H9 (cell line): ENCODE data around the gene GDAP1L1. TPM values are rescaled to one million over a fixed set of nuclear protein-coding genes. Genes with fewer than 3 reads are reported as not detected.

Source experiments
- DNase-seq: peaks from one replicate; pipeline ENCODE4 v3.0.0-alpha.2; 2017
- H2AFZ ChIP-seq: one replicate; pipeline ENCODE4 v1.6.1; 2013; ENCODE audit warnings: mild to moderate bottlenecking, low read length, control low read depth, moderate library complexity
- H2AK5ac ChIP-seq: 2 replicates; pipeline ENCODE4 v1.6.1; 2013; ENCODE audit warnings: low read length, control low read depth, mixed read lengths; ENCODE audit not compliant: insufficient read length
- H2BK120ac ChIP-seq: one replicate; pipeline ENCODE4 v1.6.1; 2013; ENCODE audit warnings: low read depth, mild to moderate bottlenecking, low read length, control low read depth, inconsistent platforms; ENCODE audit not compliant: poor library complexity, severe bottlenecking
- H2BK12ac ChIP-seq: 2 replicates; pipeline ENCODE4 v1.6.1; 2013; ENCODE audit warnings: low read length, control low read depth, mixed read lengths, low read depth; ENCODE audit not compliant: insufficient read length
- H2BK15ac ChIP-seq: 2 replicates; pipeline ENCODE4 v1.6.1; 2013; ENCODE audit warnings: low read depth, low read length, control low read depth
- H2BK20ac ChIP-seq: one replicate; pipeline ENCODE4 v1.6.1; 2013; ENCODE audit warnings: low read depth, mild to moderate bottlenecking, low read length, control low read depth, inconsistent platforms; ENCODE audit not compliant: poor library complexity, severe bottlenecking
- H2BK5ac ChIP-seq: 2 replicates; pipeline ENCODE4 v1.6.1; 2013; ENCODE audit warnings: low read length, control low read depth, mixed read lengths; ENCODE audit not compliant: insufficient read length
- H3K14ac ChIP-seq: 2 replicates; pipeline ENCODE4 v1.6.1; 2013; ENCODE audit warnings: low read length, control low read depth; ENCODE audit not compliant: insufficient read depth
- H3K18ac ChIP-seq: 2 replicates; pipeline ENCODE4 v1.6.1; 2013; ENCODE audit warnings: low read depth, mild to moderate bottlenecking, mixed read lengths, low read length, control low read depth; ENCODE audit not compliant: insufficient read length
- H3K23ac ChIP-seq: 2 replicates; pipeline ENCODE4 v1.6.1; 2013; ENCODE audit warnings: low read length, control low read depth, mixed read lengths, low read depth; ENCODE audit not compliant: insufficient read length
- H3K23me2 ChIP-seq: 2 replicates; pipeline ENCODE4 v1.6.1; 2013; ENCODE audit warnings: low read depth, mild to moderate bottlenecking, mixed read lengths, low read length, control low read depth; ENCODE audit not compliant: insufficient read length, poor library complexity, severe bottlenecking
- H3K27ac ChIP-seq: 2 replicates; pipeline ENCODE4 v1.5.1; 2013; ENCODE audit warnings: low read length, control low read depth, mixed read lengths, low read depth; ENCODE audit not compliant: insufficient read length
- H3K27me3 ChIP-seq: 2 replicates; pipeline ENCODE4 v1.6.1; 2013; ENCODE audit warnings: low read length, control low read depth, inconsistent platforms; ENCODE audit not compliant: insufficient read depth
- H3K4ac ChIP-seq: 2 replicates; pipeline ENCODE4 v1.6.1; 2013; ENCODE audit warnings: low read depth, mild to moderate bottlenecking, control low read depth, inconsistent platforms, low read length, moderate library complexity
- H3K4me1 ChIP-seq: 2 replicates; pipeline ENCODE4 v1.6.1; 2013; ENCODE audit warnings: low read length, control low read depth, inconsistent platforms; ENCODE audit not compliant: insufficient read depth
- H3K4me2 ChIP-seq: 2 replicates; pipeline ENCODE4 v1.6.1; 2013; ENCODE audit warnings: low read length, control low read depth, mixed read lengths; ENCODE audit not compliant: insufficient read length, insufficient read depth
- H3K56ac ChIP-seq: 2 replicates; pipeline ENCODE4 v1.6.1; 2013; ENCODE audit warnings: low read depth, mild to moderate bottlenecking, mixed read lengths, low read length, control low read depth; ENCODE audit not compliant: insufficient read length
- H3K79me1 ChIP-seq: 2 replicates; pipeline ENCODE4 v1.6.1; 2013; ENCODE audit warnings: low read depth, mild to moderate bottlenecking, moderate library complexity, low read length, control low read depth, inconsistent platforms; ENCODE audit not compliant: insufficient read depth, poor library complexity, severe bottlenecking
- H3K79me2 ChIP-seq: 2 replicates; pipeline ENCODE4 v1.6.1; 2013; ENCODE audit warnings: low read length, control low read depth, inconsistent platforms; ENCODE audit not compliant: insufficient read depth
- H3K9ac ChIP-seq: 2 replicates; pipeline ENCODE4 v1.6.1; 2013; ENCODE audit warnings: low read length, control low read depth, mixed read lengths; ENCODE audit not compliant: insufficient read length; ENCODE audit errors: extremely low read depth
- H3K9me3 ChIP-seq: one replicate; pipeline ENCODE4 v1.6.1; 2013; ENCODE audit warnings: low read depth, low read length, inconsistent platforms; ENCODE audit not compliant: control insufficient read depth
- H3T11ph ChIP-seq: one replicate; pipeline ENCODE4 v1.6.1; 2013; ENCODE audit warnings: mild to moderate bottlenecking, low read length, control low read depth, inconsistent platforms
- H4K20me1 ChIP-seq: one replicate; pipeline ENCODE4 v1.6.1; 2013; ENCODE audit not compliant: control insufficient read depth, insufficient read length, insufficient read depth
- H4K5ac ChIP-seq: 2 replicates; pipeline ENCODE4 v1.6.1; 2013; ENCODE audit warnings: low read depth, mild to moderate bottlenecking, mixed read lengths, low read length, control low read depth; ENCODE audit not compliant: insufficient read length
- H4K8ac ChIP-seq: replicated peaks from 2 replicates; pipeline ENCODE4 v1.6.1; 2013; ENCODE audit warnings: low read length, control low read depth, mixed read lengths, low read depth; ENCODE audit not compliant: insufficient read length
- H4K91ac ChIP-seq: 2 replicates; pipeline ENCODE4 v1.6.1; 2013; ENCODE audit warnings: low read depth, mild to moderate bottlenecking, moderate library complexity, mixed read lengths, low read length, control low read depth; ENCODE audit not compliant: insufficient read length
- H3K27ac Mint-ChIP-seq, 3 experiments: 2 replicates in 2 of 3; 3 replicates in 1 of 3; pipeline ENCODE4 v1.8.0; 2020 to 2021; ENCODE audit warnings: mixed read lengths in 3 of 3, mild to moderate bottlenecking in 1 of 3, moderate library complexity in 1 of 3
- H3K27me3 Mint-ChIP-seq: 2 replicates; pipeline ENCODE4 v1.8.0; 2021; ENCODE audit warnings: low read depth, mild to moderate bottlenecking, moderate library complexity, mixed read lengths
- H3K36me3 Mint-ChIP-seq, 3 experiments: 2 replicates in 2 of 3; 3 replicates in 1 of 3; pipeline ENCODE4 v1.8.0; 2020 to 2021; ENCODE audit warnings: low read depth in 3 of 3, mixed read lengths in 3 of 3; ENCODE audit not compliant: insufficient read depth in 1 of 3
- H3K4me1 Mint-ChIP-seq, 2 experiments: 2 replicates each; pipeline ENCODE4 v1.8.0; 2020; ENCODE audit warnings: mixed read lengths in 2 of 2
- H3K4me3 Mint-ChIP-seq, 2 experiments: 2 replicates in 1 of 2; 3 replicates in 1 of 2; pipeline ENCODE4 v1.8.0; 2020 to 2021; ENCODE audit warnings: mild to moderate bottlenecking in 2 of 2, mixed read lengths in 2 of 2, moderate library complexity in 1 of 2
- H3K9me3 Mint-ChIP-seq, 2 experiments: 2 replicates in 1 of 2; 3 replicates in 1 of 2; pipeline ENCODE4 v1.8.0; 2020; ENCODE audit warnings: mild to moderate bottlenecking in 2 of 2, mixed read lengths in 2 of 2, moderate library complexity in 1 of 2
- CTCF ChIP-seq: fragments of 200-600 bp; sonication (generic); conservative IDR thresholded peaks from 3 replicates; pipeline ENCODE4 v1.8.0; 2021; ENCODE audit warnings: antibody characterized with exemption, mild to moderate bottlenecking
- WGBS: extraction: QIAGEN DNeasy Blood & Tissue Kit; methylation state at CpG from one replicate; pipeline ENCODE4 v1.1.7; 2013; ENCODE audit warnings: missing lambda C conversion rate, low lambda C conversion rate, mixed read lengths; ENCODE audit not compliant: insufficient read length; ENCODE audit errors: extremely low coverage; 5-methylcytosine and 5-hydroxymethylcytosine counted together
- total RNA-seq: library from RNA; stranded (reverse); gene quantifications from 2 replicates; pipeline ENCODE4 v1.2.1, GENCODE V29; 2021

GDAP1L1 gene
- total RNA-seq, 1 experiment from 2014 or later = 5.9 TPM

- H4K5ac ChIP-seq = no peak overlapping the region
- no peak overlapping the region for H2AK5ac ChIP-seq
- no peak overlapping the region for H4K91ac ChIP-seq
- no peak overlapping the region for H3K23ac ChIP-seq
- H2BK12ac ChIP-seq = no peak overlapping the region
- H2AFZ ChIP-seq = no peak overlapping the region
- H3K27ac ChIP-seq = no peak overlapping the region
- H3K79me2 ChIP-seq = peaks cover 19% of the 10 kb centered on the region
- H2BK5ac ChIP-seq = no peak overlapping the region
- no peak overlapping the region for H2BK20ac ChIP-seq
- H4K20me1 ChIP-seq = no peaks in the 10 kb centered on the region
- no peak overlapping the region for H3K4ac ChIP-seq
- H3K9me3 ChIP-seq = no peaks in the 10 kb centered on the region
- no peak overlapping the region for H2BK120ac ChIP-seq
- H3K9me3 Mint-ChIP-seq = peaks cover 0 to 2% of the 10 kb centered on the region in 2 experiments; a peak in 1 of 5 replicates
- no peaks in the 10 kb centered on the region for H3K4me1 ChIP-seq
- peaks cover 22 to 60% (median 54%) of the 10 kb centered on the region in 3 experiments for H3K36me3 Mint-ChIP-seq
- no peak for TF ChIP-seq CTCF
- no peak overlapping the region for H3K4me3 Mint-ChIP-seq
- H3K18ac ChIP-seq = no peak overlapping the region
- H4K8ac ChIP-seq = no peak overlapping the region
- no peaks in the 10 kb centered on the region for H3K27me3 Mint-ChIP-seq
- H3K27me3 ChIP-seq = no peaks in the 10 kb centered on the region
- no peak overlapping the region for H3K56ac ChIP-seq
- H2BK15ac ChIP-seq = no peak overlapping the region
- peaks cover 5% of the 10 kb centered on the region for H3K79me1 ChIP-seq
- no CpG with 5 or more reads among the region's 10 CpGs for WGBS
- H3K23me2 ChIP-seq = peaks cover 6% of the 10 kb centered on the region
- H3K27ac Mint-ChIP-seq = no peak overlapping the region
- DNase-seq = no peak
- no peak overlapping the region for H3K9ac ChIP-seq
- H3K4me2 ChIP-seq = no peak overlapping the region
- peaks cover 17 to 24% of the 10 kb centered on the region in 2 experiments for H3K4me1 Mint-ChIP-seq
- no peak overlapping the region for H3T11ph ChIP-seq
- no peak overlapping the region for H3K14ac ChIP-seq
Observed at GRCh38 chr20:44204832-44205215, 42.3 kb upstream of the GDAP1L1 start.
